Endometrium (tissue), 2 donors: ENCODE measurements around the gene KCNK4.

Experiments used
- FAIRE-seq: peaks from 2 replicates; lab custom pipeline; 2012; peaks lifted over from hg19 to GRCh38; lab: Jason Lieb, UNC
- donor health status: control.
- donor health status: control.

Gene KCNK4

DNA sequence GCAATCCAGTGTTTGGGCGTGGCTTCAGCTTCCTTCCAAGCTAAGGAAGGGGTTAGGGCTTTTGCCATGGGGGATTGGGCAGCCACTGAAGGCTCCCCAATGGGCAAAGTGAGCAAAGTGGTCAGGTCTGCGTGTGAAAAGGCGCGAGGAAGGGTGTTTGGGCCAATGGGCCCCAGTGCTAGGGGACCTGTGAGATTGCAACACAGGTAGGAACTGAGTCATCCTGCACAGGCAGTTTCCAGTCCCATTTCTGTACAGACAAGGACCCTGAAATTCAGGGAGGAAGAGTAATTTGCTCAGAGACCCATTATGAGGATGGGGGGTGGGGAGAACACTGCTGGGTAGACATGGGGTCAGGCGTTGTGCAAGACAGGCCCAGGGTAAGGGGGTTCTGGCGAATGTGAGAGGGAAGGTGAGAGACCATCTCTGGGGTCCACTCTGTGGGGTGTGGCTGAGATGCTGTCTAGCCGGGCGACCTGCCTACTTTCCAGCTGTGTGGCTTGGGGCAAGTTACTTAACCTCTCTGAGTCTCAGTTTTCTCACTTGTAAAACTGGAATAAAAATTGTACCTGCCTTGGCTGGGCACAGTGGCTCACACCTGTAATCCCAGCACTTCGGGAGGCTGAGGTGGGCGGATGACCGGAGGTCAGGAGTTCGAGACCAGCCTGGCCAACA, 56.2 kb downstream of the KCNK4 start:
- FAIRE-seq, result no peak

DNA sequence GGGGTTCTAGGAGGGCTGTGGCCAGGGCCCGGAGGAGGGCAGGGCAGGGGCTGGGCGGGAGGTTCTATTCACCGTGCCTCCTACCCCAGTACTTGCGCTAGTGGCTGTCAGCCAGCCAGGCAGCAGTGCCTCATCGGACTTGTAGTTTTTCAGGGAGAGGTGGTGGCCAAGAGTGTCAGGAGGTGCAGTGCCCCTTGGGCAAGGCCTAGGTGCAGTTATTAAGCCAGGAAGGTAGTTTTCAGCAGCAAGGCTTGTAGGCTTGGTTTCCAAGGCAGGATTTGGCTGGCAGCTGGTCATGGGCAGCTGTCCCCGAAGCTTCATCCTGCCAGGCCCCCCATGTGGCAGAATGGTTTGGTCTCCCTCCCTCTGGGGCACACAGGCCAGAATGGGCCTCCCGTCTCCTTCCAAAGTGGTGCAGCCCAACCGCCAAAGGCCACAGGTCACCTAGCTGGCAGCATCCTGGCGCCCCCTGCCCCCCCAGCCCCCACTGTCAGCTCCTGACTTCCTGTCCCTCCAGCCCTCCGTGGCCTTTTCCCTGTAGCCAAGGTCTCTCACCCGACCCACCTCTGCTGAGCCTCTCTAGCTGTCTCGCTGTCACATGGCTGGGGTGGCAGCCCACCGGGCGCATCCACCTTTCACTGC, 57.4 kb downstream of the KCNK4 start:
- FAIRE-seq, result no peak

DNA sequence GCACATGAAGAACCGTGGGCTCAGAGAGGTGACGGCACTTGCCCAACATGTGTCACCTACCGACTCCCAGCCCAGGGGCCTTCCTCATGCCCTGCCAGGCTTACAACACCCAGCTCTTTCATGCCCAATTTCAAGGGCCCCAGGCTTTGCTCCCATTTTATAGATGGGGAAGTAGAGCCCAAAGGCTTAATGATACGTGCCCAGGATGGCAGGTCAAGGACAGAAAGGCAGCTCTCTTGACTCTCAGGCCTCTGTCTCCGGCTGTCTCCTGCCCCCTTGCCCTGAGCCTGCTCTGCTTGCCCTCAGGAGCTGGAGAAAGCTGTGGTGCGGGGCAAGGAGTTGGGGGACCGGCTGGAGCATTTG, 57.9 kb downstream of the KCNK4 start:
- FAIRE-seq, result no peak

DNA sequence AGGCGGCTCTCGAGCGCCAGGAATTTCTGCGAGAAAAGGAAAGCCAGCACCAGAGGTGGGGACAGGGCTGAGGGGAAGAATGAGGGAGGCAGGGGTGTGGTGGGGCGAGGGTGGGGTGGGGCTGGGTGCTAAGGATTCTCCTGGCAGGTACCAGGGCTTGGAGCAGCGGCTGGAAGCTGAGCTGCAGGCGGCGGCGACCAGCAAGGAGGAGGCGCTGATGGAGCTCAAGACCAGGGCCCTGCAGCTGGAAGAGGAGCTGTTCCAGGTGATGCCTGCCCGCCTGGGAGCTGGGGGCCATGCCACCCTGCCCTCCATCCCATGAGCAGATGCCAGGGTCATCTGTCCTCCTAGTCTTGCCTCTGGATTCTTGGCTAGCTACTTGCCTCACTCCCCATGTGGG, 58.3 kb downstream of the KCNK4 start:
- FAIRE-seq, result no peak
